Adrenal gland (tissue), 12 donors: Measurements from ENCODE around the gene HEMK1. TPM values are rescaled to one million over a fixed set of nuclear protein-coding genes. Genes with fewer than 3 reads are reported as not detected.

Source experiments
- DNase-seq, 7 donors: peaks; one replicate each; pipeline ENCODE4 v3.0.0-alpha.2; 2019 to 2020
- H3K27ac ChIP-seq, 5 donors: fragments of 200-600 bp; sonication (generic) in 4 of 5; 1 replicate in 3 of 5; 2 replicates in 2 of 5; pipeline versions ENCODE4 v1.5.1 to v1.8.0; 2016 to 2020; ENCODE audit warnings: mild to moderate bottlenecking in 1 of 5
- H3K27me3 ChIP-seq: fragments of 200-600 bp; 2 replicates; pipeline ENCODE4 v1.8.0; 2021
- H3K36me3 ChIP-seq, 2 donors: fragments of 200-600 bp; replicated peaks in 1 of 2; 1 replicate in 1 of 2; 2 replicates in 1 of 2; pipeline versions ENCODE4 v1.5.1 to v1.8.0; 2018 to 2022
- H3K4me1 ChIP-seq, 2 donors: fragments of 200-600 bp; replicated peaks in 1 of 2; 1 replicate in 1 of 2; 2 replicates in 1 of 2; pipeline versions ENCODE4 v1.5.1 to v1.8.0; 2018 to 2021
- H3K4me3 ChIP-seq, 4 donors: fragments of 200-600 bp; sonication (generic) in 3 of 4; one replicate each; pipeline ENCODE4 v1.5.1; 2016 to 2018
- H3K9me3 ChIP-seq, 3 donors: fragments of 200-600 bp; sonication (generic) in 1 of 3; replicated peaks in 1 of 3; 1 replicate in 2 of 3; 2 replicates in 1 of 3; pipeline versions ENCODE4 v1.5.1 to v1.8.0; 2016 to 2021
- POLR2A ChIP-seq, 2 donors: fragments of 450-650 bp; IDR thresholded peaks; one replicate each; pipeline ENCODE4 v1.6.1; 2017; ENCODE audit warnings: antibody characterized with exemption in 2 of 2, mild to moderate bottlenecking in 2 of 2, moderate library complexity in 1 of 2
- WGBS, 4 donors: extraction: QIAGEN DNeasy Blood & Tissue Kit in 2 of 4; methylation state at CpG; one replicate each; pipeline versions ENCODE4 v1.1.5 to v1.1.7; 2013 to 2017; 5-methylcytosine and 5-hydroxymethylcytosine counted together
- intact Hi-C, 2 donors: fragments of 100-400 bp; cut with DNase I; formaldehyde crosslinking; loops; one replicate each; pipeline versions ENCODE4 v1.14.1 to v1.15.0; 2022 to 2023
- polyA plus RNA-seq, 3 donors: library from polyadenylated mRNA; stranded (reverse); fragments of 200-250 nt in 2 of 3; fragments of 350-450 nt in 1 of 3; fragmentation: Illumina TruSeq in 1 of 3; extraction: RNeasy Lipid Tissue Mini Kit (QIAGEN cat#74804) in 1 of 3; gene quantifications; one replicate each; pipeline ENCODE4 v1.2.3, GENCODE V29; 2013 to 2014
- total RNA-seq, 9 donors: library from RNA; depleted of rRNA in 4 of 9; stranded (reverse); fragments of >200 nt in 4 of 9; fragments of 120-200 nt in 1 of 9; fragmentation: NEBNext Ultra II Directional in 1 of 9; extraction: Animal tissue kit (Norgen Biotek cat#: 25700) in 1 of 9; gene quantifications; one replicate each; pipeline versions ENCODE4 v1.1.0 to v1.2.4, GENCODE V29; 2013 to 2023
- TF ChIP-seq, protein P1 (sequence below), 6 experiments: fragments of 450-650 bp in 4 of 6; fragments of 200-600 bp in 2 of 6; sonication (generic) in 1 of 6; IDR thresholded peaks; 1 replicate in 5 of 6; 2 replicates in 1 of 6; pipeline versions ENCODE4 v1.5.1 to v1.8.0; 2016 to 2021; ENCODE audit warnings: antibody characterized with exemption in 6 of 6, mild to moderate bottlenecking in 2 of 6, moderate library complexity in 1 of 6
- donor health status: healthy with polysubstance abuse.
- donor health status: Bipolar disorder and iron deficiency.
- donor health status: DM: yes; HTN: yes; CAD: no.
- donor health status: DM: no; HTN: no; CAD: no.
- donor health status: DM: no; HTN: no; CAD: no.
- donor health status: DM: yes; HTN: yes; CAD: no.

Gene HEMK1
- total and polyA plus RNA-seq, 12 donors = 9.1 to 46.4 (median 19.0) TPM

DNA sequence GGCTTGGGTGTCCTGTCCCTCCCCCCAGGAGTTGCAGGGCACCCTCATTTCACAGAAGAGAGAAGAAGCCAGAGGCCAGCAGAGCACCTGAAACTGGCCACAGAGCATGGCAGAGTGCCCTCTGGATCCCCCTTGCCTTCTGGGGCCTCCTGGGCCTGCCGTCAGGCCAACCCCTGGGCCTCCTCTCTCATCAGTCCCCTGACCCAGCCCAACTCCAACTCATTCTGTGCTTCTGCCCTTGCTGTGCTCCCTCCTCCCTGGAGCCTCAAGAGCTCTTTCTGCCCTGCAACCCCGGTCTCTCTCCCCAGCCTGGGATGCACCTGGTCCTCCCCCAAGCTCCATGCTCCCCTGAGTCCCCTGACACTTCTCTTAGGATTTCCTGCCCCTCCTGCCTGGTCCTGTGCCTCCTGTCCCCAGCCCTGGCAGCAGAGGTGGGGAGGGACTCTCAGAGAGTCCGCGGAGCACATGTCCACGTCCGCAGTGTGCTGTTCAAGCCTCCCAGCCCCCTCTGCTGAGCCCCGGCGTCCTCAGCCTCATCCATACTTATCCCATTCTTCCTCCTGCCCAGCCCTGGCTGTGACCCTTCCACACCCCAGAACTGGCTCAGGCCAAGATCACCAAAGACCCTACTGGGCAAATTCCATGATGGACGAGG is 35.4 kb upstream of the HEMK1 start:
- WGBS, 4 donors = 73 to 79% (median 76%) methylated on average over 9 of the region's 9 CpGs
- no peaks in the 10 kb centered on the region for H3K9me3 ChIP-seq
- H3K27ac ChIP-seq = no peak overlapping the region
- no peaks in the 10 kb centered on the region for H3K36me3 ChIP-seq
- DNase-seq = no peak
- no peak for TF ChIP-seq POLR2A (IDR thresholded peaks at IDR 0.05)
- TF ChIP-seq, protein P1, sequence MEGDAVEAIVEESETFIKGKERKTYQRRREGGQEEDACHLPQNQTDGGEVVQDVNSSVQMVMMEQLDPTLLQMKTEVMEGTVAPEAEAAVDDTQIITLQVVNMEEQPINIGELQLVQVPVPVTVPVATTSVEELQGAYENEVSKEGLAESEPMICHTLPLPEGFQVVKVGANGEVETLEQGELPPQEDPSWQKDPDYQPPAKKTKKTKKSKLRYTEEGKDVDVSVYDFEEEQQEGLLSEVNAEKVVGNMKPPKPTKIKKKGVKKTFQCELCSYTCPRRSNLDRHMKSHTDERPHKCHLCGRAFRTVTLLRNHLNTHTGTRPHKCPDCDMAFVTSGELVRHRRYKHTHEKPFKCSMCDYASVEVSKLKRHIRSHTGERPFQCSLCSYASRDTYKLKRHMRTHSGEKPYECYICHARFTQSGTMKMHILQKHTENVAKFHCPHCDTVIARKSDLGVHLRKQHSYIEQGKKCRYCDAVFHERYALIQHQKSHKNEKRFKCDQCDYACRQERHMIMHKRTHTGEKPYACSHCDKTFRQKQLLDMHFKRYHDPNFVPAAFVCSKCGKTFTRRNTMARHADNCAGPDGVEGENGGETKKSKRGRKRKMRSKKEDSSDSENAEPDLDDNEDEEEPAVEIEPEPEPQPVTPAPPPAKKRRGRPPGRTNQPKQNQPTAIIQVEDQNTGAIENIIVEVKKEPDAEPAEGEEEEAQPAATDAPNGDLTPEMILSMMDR (IDR thresholded peaks at IDR 0.05) = no peak
- no peaks in the 10 kb centered on the region for H3K27me3 ChIP-seq
- H3K4me3 ChIP-seq = no peak overlapping the region
- no peaks in the 10 kb centered on the region for H3K4me1 ChIP-seq
- intact Hi-C loops = no loop called here

DNA sequence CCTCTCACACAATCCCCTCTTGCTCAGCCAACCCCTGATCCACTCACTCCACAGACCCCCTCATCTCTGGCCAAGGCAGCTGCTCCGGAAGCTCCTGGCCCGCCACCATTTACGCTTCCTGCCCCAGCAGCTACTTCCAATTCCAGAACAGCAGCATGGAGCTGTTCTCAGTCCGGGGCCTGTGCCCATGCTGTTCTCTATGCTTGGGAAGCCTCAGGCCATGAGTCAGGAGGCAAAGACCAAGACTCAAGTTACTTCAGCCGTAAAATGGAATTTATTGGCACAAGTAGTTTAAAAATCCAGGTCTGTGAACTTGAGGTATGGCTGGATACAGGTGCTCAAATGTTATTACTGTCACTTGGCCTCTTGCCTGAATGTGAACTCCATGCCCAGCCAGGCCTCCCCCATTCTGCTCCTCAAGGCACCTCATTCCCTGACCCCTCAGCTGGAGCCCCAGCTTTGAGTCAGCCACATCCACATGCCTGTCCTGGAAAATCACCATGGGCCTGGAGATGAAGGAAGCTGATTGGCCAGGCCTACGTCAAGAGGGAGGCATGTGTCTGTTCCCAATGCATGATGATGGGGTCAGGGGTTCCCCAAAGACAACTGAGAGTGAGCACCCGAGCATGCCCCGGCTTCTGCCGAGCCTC is 34.5 kb upstream of the HEMK1 start:
- whole genome bisulfite sequencing, 4 donors = 75 to 85% (median 82%) methylated on average over 5 to 9 of the region's 9 CpGs
- TF ChIP-seq POLR2A (IDR thresholded peaks at IDR 0.05) = no peak
- TF ChIP-seq, protein P1 (IDR thresholded peaks at IDR 0.05) = no peak
- no peaks in the 10 kb centered on the region for H3K36me3 ChIP-seq
- no peak for DNase-seq
- no peak overlapping the region for H3K27ac ChIP-seq
- no peaks in the 10 kb centered on the region for H3K4me1 ChIP-seq
- no peak overlapping the region for H3K4me3 ChIP-seq
- H3K9me3 ChIP-seq = no peaks in the 10 kb centered on the region
- no peaks in the 10 kb centered on the region for H3K27me3 ChIP-seq
- intact Hi-C loops = no loop called here

DNA sequence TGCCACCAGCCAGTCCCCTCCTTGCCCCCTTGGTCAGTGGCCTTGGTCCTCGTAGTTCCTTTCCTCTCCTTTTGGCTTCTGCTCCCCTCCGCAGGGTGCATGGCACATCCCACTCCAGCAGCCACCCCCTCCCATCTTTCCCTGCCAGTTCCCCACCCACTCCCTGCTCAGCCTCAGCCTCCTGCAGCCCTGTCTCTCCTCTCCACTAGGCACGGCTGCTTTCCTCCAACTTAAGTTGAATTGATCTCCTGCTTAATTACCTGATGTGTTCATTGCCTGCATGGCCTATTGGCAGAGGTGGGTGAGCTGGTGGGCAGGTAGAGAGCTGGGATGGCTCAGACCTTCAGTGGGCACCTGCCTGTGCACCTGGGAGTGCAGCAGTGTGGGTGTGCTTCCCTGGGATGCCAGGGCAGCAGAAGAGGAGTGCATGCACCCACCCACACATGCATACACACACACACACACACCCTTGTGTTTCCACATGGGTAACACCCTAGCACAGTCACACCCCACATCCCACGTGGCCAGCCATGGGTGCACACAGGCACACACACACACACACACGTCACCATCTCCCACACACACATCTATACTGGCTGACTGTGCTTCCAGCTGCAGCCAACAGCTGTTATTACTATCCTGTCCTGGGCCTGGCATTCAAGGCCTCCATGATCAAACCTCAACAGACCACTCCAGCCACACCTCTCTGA is 32.7 kb upstream of the HEMK1 start:
- Histone ChIP-seq H3K4me3 (no peak overlapping the region), H3K9me3 (no peaks in the 10 kb centered on the region), H3K27ac (no peak overlapping the region), H3K27me3 (no peaks in the 10 kb centered on the region), H3K36me3 (no peaks in the 10 kb centered on the region), H3K4me1 (no peaks in the 10 kb centered on the region)
- TF ChIP-seq POLR2A (IDR thresholded peaks at IDR 0.05) = no peak
- TF ChIP-seq, protein P1 (IDR thresholded peaks at IDR 0.05) = no peak
- DNase-seq = no peak
- intact Hi-C loops = no loop called here
- 63 to 78% (median 70%) methylated on average over 5 of the region's 5 CpGs for WGBS, 4 donors

DNA sequence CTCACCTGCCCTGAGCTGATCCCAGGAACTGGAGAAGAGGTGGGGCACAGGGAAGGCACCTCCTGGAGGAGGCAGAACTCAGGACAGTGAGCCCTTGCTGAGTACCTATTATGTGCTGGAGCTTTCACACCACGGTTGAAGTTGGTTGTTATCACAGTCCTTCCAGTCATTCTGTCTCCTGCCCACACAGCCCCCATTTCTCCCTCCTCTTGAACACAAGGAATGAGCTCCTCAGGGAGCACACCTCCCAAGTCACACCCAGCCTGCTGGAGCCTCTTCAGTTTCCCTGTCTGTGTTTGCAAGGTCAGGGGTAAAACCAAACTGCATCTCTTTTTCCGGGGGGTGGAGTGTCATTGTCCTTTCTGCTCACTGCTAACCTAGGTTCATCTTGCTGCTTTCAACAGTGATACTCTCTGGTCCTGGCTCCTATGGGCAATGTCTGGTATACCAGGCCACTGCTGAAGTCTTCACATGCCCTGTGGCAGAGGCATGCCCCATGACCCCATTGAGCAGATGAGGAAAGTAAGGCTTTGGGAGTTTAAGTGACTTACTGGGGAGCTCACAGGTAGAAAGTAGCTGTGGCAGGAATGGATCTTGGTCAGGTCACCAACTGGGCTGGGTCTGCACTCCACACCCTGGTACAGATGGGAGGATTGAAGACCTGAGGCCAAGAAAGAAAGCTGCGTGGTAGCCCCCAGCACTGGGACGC is 31.7 kb upstream of the HEMK1 start:
- intact Hi-C loops = loop anchor here in 1 of 2 donors (2.0 kb wide), 1 partner anchor 191 kb away; no protein-coding TSS in a partner anchor
- Histone ChIP-seq H3K27ac (no peak overlapping the region), H3K36me3 (no peaks in the 10 kb centered on the region), H3K27me3 (no peaks in the 10 kb centered on the region), H3K4me1 (no peaks in the 10 kb centered on the region), H3K9me3 (no peaks in the 10 kb centered on the region), H3K4me3 (no peak overlapping the region)
- DNase-seq = no peak
- TF ChIP-seq, protein P1 (IDR thresholded peaks at IDR 0.05) = no peak
- TF ChIP-seq POLR2A (IDR thresholded peaks at IDR 0.05) = no peak
- WGBS, 4 donors = 64 to 72% (median 69%) methylated on average over 4 of the region's 4 CpGs
